Measurements from ENCODE around the gene RNF181.

The RNF181 gene

GRCh38 chr2:85621338-85621737 is 25.8 kb downstream of the RNF181 start:
- ATAC-seq = no peak
- TF ChIP-seq RARB (CRISPR knock-in tag; IDR thresholded peaks at IDR 0.05) (no peak), PPARA (CRISPR knock-in tag; IDR thresholded peaks at IDR 0.05; ENCODE audit: borderline replicate concordance) (no peak), CREB5 (CRISPR knock-in tag; IDR thresholded peaks at IDR 0.05; ENCODE audit: low read depth) (no peak), TSHZ2 (CRISPR knock-in tag; IDR thresholded peaks at IDR 0.05) (no peak), CSRNP3 (CRISPR knock-in tag; IDR thresholded peaks at IDR 0.05) (no peak), SNAI2 (CRISPR knock-in tag; IDR thresholded peaks at IDR 0.05) (no peak), ESRRG (CRISPR knock-in tag; IDR thresholded peaks at IDR 0.05) (no peak), BACH2 (CRISPR knock-in tag; IDR thresholded peaks at IDR 0.05; ENCODE audit: borderline replicate concordance) (no peak), TCF4 (CRISPR knock-in tag; IDR thresholded peaks at IDR 0.05; ENCODE audit: borderline replicate concordance) (no peak), PATZ1 (CRISPR knock-in tag; IDR thresholded peaks at IDR 0.05; ENCODE audit: borderline replicate concordance) (no peak), OSR1 (CRISPR knock-in tag; IDR thresholded peaks at IDR 0.05) (no peak), ZFP30 (CRISPR knock-in tag; IDR thresholded peaks at IDR 0.05) (no peak), POU6F1 (CRISPR knock-in tag; IDR thresholded peaks at IDR 0.05; ENCODE audit: borderline replicate concordance, low read depth) (no peak), TOX (CRISPR knock-in tag; IDR thresholded peaks at IDR 0.05; ENCODE audit: borderline replicate concordance) (no peak), ZC3H10 (CRISPR knock-in tag; IDR thresholded peaks at IDR 0.05) (no peak), ZNF70 (CRISPR knock-in tag; IDR thresholded peaks at IDR 0.05) (no peak), ZNF8 (CRISPR knock-in tag; IDR thresholded peaks at IDR 0.05) (no peak)

- no peak for ATAC-seq
- TF ChIP-seq PPARA (CRISPR knock-in tag; IDR thresholded peaks at IDR 0.05; ENCODE audit: borderline replicate concordance) = no peak
- TF ChIP-seq PATZ1 (CRISPR knock-in tag; IDR thresholded peaks at IDR 0.05; ENCODE audit: borderline replicate concordance) = no peak
These were observed 28.4 kb downstream of the RNF181 start for GRCh38 chr2:85623991-85624390.

- TF ChIP-seq BACH2 (CRISPR knock-in tag; IDR thresholded peaks at IDR 0.05; ENCODE audit: borderline replicate concordance) (no peak), PATZ1 (CRISPR knock-in tag; IDR thresholded peaks at IDR 0.05; ENCODE audit: borderline replicate concordance) (no peak), PPARA (CRISPR knock-in tag; IDR thresholded peaks at IDR 0.05; ENCODE audit: borderline replicate concordance) (no peak), ZNF70 (CRISPR knock-in tag; IDR thresholded peaks at IDR 0.05) (no peak), CREB5 (CRISPR knock-in tag; IDR thresholded peaks at IDR 0.05; ENCODE audit: low read depth) (no peak), ZFP30 (CRISPR knock-in tag; IDR thresholded peaks at IDR 0.05) (no peak), ZNF8 (CRISPR knock-in tag; IDR thresholded peaks at IDR 0.05) (no peak), CSDC2 (CRISPR knock-in tag; IDR thresholded peaks at IDR 0.05) (no peak), ZC3H10 (CRISPR knock-in tag; IDR thresholded peaks at IDR 0.05) (no peak)
- no peak for ATAC-seq
These were observed 33.1 kb downstream of the RNF181 start for GRCh38 chr2:85628658-85629057.

Data from SK-N-SH treated with all-trans-retinoic acid at 6 μM for 48 hours (cell line).